ENCODE measurements around the gene ASXL1.

ASXL1 gene

DNA sequence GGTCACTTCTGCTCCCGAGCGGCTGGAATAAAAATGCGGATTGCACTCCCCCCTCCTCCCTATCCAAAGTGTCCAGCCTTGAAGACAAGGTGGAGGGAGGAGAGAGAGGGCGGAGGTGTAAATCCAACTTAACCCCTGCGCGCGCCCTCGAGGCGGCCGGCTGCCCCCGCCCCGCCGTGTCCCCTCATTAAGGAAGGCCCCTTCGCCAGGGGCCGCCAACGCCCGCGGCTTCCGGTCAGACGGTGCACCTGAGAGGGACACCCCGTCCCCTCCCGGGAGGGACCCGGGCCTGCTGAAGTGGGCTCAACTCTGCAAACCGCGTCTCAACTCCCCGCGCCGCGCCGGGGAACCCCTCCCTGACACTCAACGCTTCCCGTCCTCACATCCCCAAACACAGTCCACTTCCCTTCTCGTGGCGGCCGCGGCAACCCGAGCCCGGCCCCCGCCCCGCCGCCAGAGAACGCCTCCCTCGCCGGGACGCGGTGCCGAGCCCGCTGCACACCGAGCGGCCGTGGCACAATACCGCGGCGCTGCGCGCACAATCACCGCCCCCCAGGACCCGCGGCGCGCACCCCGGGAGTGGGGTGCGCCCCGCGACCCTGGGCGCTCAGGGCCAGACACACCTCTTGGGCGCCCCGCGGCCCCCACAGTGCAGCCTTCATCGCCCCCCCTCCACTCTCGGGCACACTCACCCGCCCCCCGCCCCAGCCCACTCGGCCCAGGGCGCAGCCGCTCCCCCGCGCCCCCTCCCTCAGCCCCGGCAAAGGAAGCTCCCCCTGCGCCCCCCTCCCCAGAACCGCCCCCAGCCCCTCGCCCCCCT, 124.5 kb downstream of the ASXL1 start:
- DNase-seq: no peak

GRCh38 chr20:32483351-32484224, 125.5 kb downstream of the ASXL1 start:
- DNase-seq: peak; percentile 28 to 76

- DNase-seq: no peak
Observed at GRCh38 chr20:32484225-32484957, 126.3 kb downstream of the ASXL1 start.

DNA sequence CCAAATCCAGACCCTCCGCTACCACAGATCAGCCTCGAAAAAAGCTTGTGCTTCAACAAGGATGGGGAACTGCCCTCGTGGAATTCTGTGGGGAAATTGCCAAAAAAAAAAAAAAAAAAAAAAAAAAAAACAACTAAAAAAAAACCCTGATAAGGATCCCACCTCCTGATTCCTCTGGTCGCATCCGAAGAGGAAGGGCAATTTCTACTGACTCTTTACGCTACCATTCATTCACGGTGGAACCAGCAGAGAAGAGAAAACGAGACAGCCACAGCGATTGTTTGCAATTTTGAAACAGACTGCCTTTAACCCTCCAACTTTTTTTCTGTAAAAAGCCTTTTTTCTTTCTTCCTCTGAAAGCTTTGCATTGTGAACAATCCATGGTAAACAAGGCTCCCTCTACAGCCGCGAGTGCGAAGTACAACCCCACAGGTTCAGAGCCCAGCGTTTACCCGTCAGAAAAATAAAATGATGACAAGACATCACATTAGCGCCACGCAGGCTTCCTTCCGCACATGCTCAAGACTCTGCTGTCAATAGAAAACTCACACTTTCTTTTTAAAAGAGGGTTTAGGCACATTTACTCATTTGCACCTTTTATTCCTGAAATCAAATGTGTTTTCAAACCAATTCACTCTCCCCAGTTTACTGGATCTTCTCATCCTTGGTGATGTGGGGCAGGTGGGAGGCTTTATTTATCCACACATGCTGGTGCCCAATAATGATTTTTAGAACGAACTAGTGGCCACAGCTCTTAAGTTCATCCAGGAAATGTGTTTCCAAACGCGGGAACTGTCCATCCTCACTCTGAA, 127.0 kb downstream of the ASXL1 start:
- DNase-seq: peak in 1 of 2 donors; percentile 90

- DNase-seq: no peak
Observed at GRCh38 chr20:32485770-32486478, 127.8 kb downstream of the ASXL1 start.

DNA sequence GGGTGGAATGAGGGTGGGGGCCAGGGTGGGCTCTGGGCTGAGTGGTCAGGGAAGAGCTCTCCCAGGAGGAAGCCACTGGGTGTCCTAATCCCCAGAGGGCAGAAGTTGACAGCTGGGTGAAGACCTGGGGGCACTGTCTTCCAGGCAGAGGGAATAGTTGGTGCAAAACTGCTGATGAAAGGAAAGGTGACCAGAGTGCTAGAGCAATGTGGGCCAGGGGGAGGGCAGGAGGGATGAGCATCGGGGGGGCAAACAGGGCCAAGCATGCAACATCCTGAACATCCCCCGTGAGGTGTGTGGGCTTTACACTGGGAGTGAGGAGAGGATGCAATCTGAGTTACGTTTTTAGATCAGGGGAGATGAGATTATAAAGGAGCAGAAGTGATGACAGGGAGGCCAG, 129.2 kb downstream of the ASXL1 start:
- DNase-seq: no peak

DNA sequence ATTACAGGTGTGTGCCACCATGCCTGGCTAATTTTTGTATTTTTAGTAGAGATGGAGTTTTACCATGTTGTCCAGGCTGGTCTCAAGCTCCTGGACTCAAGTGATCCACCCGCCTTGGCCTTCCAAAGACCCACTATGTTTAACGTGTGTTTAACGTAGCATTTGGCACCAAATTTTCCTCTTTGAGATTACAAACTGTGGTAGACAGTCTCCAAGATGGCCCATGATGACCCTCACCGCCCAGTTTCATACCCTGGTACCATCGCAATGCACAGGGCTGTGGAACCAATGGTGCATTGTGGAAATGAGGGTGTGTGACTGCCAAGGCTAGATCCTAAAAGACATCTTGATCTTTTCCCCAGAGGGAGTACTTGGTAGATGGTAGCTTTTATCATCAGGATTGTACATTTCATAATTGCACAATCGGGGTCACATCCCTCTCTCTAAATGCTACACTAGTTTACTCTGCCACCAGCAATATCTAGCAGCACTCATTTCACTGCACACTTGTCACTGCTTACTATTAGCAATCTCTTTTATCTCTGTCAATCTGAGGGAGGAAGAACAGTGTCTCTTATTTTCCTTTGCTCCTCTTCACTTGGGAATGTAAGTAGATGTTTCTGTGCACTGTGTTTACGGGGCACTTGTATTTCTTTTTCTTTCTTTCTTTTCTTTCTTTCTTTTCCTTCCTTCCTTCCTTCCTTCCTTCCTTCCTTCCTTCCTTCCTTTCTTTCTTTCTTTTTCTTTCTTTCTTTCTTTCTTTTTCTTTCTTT, 130.1 kb downstream of the ASXL1 start:
- DNase-seq: no peak

Measured in bone marrow (tissue), 2 donors.